ENCODE measurements around the gene FLRT2.

FLRT2 gene

DNA sequence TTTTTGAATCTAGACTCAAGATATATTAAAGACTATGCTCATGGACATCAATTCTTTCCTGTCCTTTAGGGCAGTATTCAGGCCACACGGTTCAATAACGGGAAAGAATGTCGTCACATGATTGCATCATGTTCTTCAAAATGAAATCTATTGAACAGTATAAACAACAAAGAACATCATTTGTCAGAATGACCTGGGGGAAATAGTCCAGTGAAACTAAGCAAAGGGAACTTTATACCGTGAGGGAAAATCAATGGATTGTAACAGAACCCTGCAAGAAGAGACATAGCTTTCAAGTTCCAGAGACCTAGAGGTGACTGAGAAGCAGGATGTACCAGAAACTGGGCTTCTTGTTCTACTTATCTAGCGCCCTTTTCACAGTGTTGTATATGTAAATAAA is 32.7 kb downstream of the FLRT2 start:
- Histone ChIP-seq H3K36me3 (ENCODE audit: control insufficient read depth, insufficient read depth, low read length) (no peaks in the 10 kb centered on the region), H3K9me3 (ENCODE audit: control insufficient read depth, low read length) (no peaks in the 10 kb centered on the region), H3K27ac (ENCODE audit: insufficient read depth, low read length, poor library complexity, severe bottlenecking) (no peak overlapping the region), H3K4me1 (ENCODE audit: control insufficient read depth, insufficient read depth, low read length, poor library complexity, severe bottlenecking) (no peaks in the 10 kb centered on the region), H3K27me3 (replicated peaks; ENCODE audit: control insufficient read depth, insufficient read depth, low read length, poor library complexity, severe bottlenecking) (no peaks in the 10 kb centered on the region), H3K4me3 (ENCODE audit: insufficient read depth, low read depth, low read length, poor library complexity, severe bottlenecking) (no peak overlapping the region)
- no peak for DNase-seq

DNA sequence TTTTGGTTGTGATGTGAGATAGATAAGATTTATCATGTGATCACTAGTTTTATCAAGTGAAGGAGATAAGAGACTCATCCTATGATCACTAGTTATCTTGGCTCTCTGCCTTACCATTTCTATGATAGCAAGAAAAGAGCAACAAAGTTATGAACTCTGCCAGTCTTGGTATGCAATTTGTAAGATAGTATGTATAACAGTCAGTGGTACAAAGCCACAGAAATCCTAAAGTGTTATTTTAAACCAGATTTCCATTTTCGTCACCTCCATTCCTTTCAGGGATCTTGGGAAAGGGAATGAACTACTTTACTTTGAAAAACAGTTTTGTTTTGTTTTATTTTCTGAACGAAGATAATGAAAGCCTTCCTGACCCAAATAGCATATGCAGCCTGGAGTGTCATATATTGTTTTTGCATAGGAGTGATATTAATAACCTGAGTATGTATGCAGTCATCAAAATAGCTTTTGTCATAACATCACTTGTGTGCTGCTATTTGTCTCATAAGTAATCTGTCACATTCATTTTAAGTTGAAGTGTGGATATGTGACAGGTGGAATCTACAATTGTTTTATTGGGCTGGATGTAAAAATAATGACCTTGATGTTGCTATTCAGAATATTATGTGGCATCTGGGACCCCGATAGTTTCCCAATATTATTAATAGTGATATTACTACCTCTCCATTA is 35.0 kb downstream of the FLRT2 start:
- no peaks in the 10 kb centered on the region for H3K9me3 ChIP-seq (ENCODE audit: control insufficient read depth, low read length)
- H3K27me3 ChIP-seq (replicated peaks; ENCODE audit: control insufficient read depth, insufficient read depth, low read length, poor library complexity, severe bottlenecking) = no peaks in the 10 kb centered on the region
- no peaks in the 10 kb centered on the region for H3K36me3 ChIP-seq (ENCODE audit: control insufficient read depth, insufficient read depth, low read length)
- no peaks in the 10 kb centered on the region for H3K4me1 ChIP-seq (ENCODE audit: control insufficient read depth, insufficient read depth, low read length, poor library complexity, severe bottlenecking)
- H3K27ac ChIP-seq (ENCODE audit: insufficient read depth, low read length, poor library complexity, severe bottlenecking) = no peak overlapping the region
- DNase-seq = no peak
- no peak overlapping the region for H3K4me3 ChIP-seq (ENCODE audit: insufficient read depth, low read depth, low read length, poor library complexity, severe bottlenecking)

DNA sequence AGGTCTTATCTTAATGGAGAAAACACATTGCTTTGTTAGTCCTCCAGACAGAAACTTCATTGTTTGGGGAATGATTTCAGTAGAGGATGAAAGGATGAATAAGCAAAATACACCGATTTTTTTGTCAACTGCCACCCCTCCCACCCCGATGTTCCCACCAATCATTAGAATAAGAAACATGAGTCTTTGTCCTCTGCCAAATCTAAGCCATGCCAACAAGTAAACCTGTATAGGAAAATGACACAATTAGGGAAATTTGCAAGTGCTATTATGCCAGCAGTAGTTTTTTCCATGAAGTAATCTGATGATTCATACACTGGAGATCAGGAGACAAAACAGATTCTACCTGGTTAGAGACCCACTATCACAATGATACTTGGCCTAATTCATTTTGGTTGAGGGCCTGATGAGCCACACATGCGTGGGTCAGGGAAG is 35.9 kb downstream of the FLRT2 start:
- H3K4me1 ChIP-seq (ENCODE audit: control insufficient read depth, insufficient read depth, low read length, poor library complexity, severe bottlenecking) = no peaks in the 10 kb centered on the region
- H3K36me3 ChIP-seq (ENCODE audit: control insufficient read depth, insufficient read depth, low read length) = no peaks in the 10 kb centered on the region
- no peak overlapping the region for H3K4me3 ChIP-seq (ENCODE audit: insufficient read depth, low read depth, low read length, poor library complexity, severe bottlenecking)
- H3K27me3 ChIP-seq (replicated peaks; ENCODE audit: control insufficient read depth, insufficient read depth, low read length, poor library complexity, severe bottlenecking) = no peaks in the 10 kb centered on the region
- no peak overlapping the region for H3K27ac ChIP-seq (ENCODE audit: insufficient read depth, low read length, poor library complexity, severe bottlenecking)
- H3K9me3 ChIP-seq (ENCODE audit: control insufficient read depth, low read length) = no peaks in the 10 kb centered on the region
- no peak for DNase-seq

DNA sequence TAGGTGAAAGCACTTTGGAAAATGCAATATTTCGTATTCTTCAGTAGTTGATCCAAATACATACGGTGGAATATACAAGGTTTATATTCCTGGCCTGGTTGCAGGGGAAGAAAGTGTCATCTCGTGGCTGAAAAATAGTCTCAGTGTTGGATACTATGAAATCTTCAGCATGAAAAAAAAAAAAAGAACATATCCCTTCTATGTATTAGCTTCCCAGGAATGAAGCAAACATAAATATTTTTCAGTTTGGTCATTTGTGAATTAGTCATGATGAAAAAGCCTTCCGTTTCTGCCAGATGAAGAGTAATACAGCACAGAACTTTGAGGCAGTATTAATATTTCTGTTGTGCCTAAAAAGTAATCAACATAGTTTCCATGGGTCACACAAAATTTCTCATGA is 36.7 kb downstream of the FLRT2 start:
- no peaks in the 10 kb centered on the region for H3K36me3 ChIP-seq (ENCODE audit: control insufficient read depth, insufficient read depth, low read length)
- no peak overlapping the region for H3K27ac ChIP-seq (ENCODE audit: insufficient read depth, low read length, poor library complexity, severe bottlenecking)
- H3K27me3 ChIP-seq (replicated peaks; ENCODE audit: control insufficient read depth, insufficient read depth, low read length, poor library complexity, severe bottlenecking) = no peaks in the 10 kb centered on the region
- H3K4me3 ChIP-seq (ENCODE audit: insufficient read depth, low read depth, low read length, poor library complexity, severe bottlenecking) = no peak overlapping the region
- DNase-seq = no peak
- no peaks in the 10 kb centered on the region for H3K9me3 ChIP-seq (ENCODE audit: control insufficient read depth, low read length)
- H3K4me1 ChIP-seq (ENCODE audit: control insufficient read depth, insufficient read depth, low read length, poor library complexity, severe bottlenecking) = no peaks in the 10 kb centered on the region

DNA sequence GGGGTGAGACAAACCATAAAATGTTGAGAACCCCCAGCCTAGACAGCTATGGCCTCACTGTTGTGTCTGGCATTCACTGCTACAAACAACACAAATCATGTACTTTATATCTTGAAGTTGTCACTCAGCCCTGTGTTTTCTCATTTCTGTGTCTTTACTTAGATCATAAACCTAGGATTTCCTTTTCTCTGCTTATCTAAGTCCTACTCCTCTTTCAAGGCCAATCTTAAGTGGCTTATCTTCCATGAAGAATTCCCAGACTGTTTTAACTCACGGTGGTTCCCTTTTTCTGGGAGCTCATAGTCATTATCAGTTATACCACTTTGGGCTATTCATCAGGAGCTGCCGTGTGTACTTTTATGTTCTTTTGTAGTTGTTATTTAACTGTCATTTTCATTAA is 42.1 kb downstream of the FLRT2 start:
- H3K9me3 ChIP-seq (ENCODE audit: control insufficient read depth, low read length) = no peaks in the 10 kb centered on the region
- no peaks in the 10 kb centered on the region for H3K36me3 ChIP-seq (ENCODE audit: control insufficient read depth, insufficient read depth, low read length)
- H3K27me3 ChIP-seq (replicated peaks; ENCODE audit: control insufficient read depth, insufficient read depth, low read length, poor library complexity, severe bottlenecking) = no peaks in the 10 kb centered on the region
- DNase-seq = no peak
- no peaks in the 10 kb centered on the region for H3K4me1 ChIP-seq (ENCODE audit: control insufficient read depth, insufficient read depth, low read length, poor library complexity, severe bottlenecking)
- no peak overlapping the region for H3K27ac ChIP-seq (ENCODE audit: insufficient read depth, low read length, poor library complexity, severe bottlenecking)
- H3K4me3 ChIP-seq (ENCODE audit: insufficient read depth, low read depth, low read length, poor library complexity, severe bottlenecking) = no peak overlapping the region

DNA sequence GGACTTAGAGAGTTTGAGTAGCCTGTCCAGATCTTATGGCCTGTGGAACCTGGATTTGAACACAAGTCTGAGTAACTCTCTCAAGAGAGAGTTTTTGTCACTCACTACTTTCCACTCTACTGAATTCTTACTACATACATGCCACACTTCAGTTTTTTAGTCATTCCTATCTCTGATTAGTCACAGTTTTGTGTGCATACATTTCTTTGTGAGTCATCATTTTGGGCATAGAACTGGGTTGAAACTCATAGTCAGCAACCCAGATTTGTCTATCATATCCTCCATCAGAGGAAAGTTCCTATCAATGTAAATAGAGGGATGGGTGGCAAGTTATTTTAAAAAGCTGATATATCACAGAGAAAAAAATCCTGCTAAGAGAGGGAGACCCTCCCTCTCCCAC is 42.9 kb downstream of the FLRT2 start:
- no peak for DNase-seq
- Histone ChIP-seq H3K27ac (ENCODE audit: insufficient read depth, low read length, poor library complexity, severe bottlenecking) (no peak overlapping the region), H3K27me3 (replicated peaks; ENCODE audit: control insufficient read depth, insufficient read depth, low read length, poor library complexity, severe bottlenecking) (no peaks in the 10 kb centered on the region), H3K36me3 (ENCODE audit: control insufficient read depth, insufficient read depth, low read length) (no peaks in the 10 kb centered on the region), H3K4me3 (ENCODE audit: insufficient read depth, low read depth, low read length, poor library complexity, severe bottlenecking) (no peak overlapping the region), H3K9me3 (ENCODE audit: control insufficient read depth, low read length) (no peaks in the 10 kb centered on the region), H3K4me1 (ENCODE audit: control insufficient read depth, insufficient read depth, low read length, poor library complexity, severe bottlenecking) (no peaks in the 10 kb centered on the region)

DNA sequence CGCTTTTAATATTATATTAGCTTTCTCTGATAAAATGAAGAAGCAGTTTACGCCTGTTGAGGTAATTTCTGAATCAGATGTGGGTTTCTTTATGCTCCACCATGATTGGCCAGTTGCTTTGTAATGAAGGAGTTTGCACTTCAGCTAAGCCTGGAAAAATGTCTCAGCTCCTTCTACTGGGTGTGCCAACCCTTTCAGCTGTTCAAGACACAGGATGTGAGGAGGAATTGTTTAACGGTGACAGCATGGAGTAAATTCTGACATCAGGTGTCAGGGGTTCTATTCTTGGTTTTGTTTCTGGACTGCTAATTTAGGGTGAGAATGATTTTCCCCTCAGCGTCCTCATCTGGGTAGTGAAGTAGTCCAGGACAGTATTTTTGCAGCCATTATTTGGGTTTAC is 43.5 kb downstream of the FLRT2 start:
- Histone ChIP-seq H3K27me3 (replicated peaks; ENCODE audit: control insufficient read depth, insufficient read depth, low read length, poor library complexity, severe bottlenecking) (no peaks in the 10 kb centered on the region), H3K27ac (ENCODE audit: insufficient read depth, low read length, poor library complexity, severe bottlenecking) (no peak overlapping the region), H3K9me3 (ENCODE audit: control insufficient read depth, low read length) (no peaks in the 10 kb centered on the region), H3K4me3 (ENCODE audit: insufficient read depth, low read depth, low read length, poor library complexity, severe bottlenecking) (no peak overlapping the region), H3K36me3 (ENCODE audit: control insufficient read depth, insufficient read depth, low read length) (no peaks in the 10 kb centered on the region), H3K4me1 (ENCODE audit: control insufficient read depth, insufficient read depth, low read length, poor library complexity, severe bottlenecking) (no peaks in the 10 kb centered on the region)
- no peak for DNase-seq

DNA sequence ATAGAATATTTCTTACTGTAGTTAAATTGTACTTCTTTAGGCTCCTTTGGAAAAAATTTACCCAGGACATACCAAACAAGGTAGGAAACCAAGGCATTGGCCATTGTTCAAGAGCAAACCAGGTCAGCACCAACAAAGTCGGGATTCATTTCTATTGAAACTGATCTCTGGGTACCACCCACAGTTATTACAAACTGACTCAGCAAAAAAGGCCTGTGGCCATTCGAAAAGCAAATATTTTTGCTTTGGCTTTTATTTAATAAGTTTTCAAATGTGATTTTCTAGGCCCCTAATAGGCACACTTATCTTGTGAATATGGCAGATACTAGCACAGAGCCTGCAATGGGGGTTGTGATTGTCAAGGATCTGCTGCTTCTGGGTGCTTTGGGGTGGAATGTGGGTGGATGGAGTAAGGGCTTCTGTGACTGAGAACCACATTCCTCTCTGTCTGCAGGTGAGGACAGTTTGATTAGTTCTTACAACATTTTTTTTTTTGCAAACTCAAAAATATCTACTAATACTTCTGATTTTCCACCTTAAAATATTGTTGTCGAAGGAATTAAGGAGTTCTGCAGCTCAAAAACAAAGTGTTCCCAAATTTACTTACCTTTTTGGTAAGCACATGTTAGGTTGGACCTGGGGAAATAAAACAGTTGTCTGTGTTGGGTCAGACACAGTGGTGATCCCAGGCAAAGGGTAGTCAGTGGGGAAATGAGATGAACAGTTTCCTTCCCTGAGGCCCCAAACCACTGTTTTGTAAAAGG is 45.1 kb downstream of the FLRT2 start:
- no peaks in the 10 kb centered on the region for H3K4me1 ChIP-seq (ENCODE audit: control insufficient read depth, insufficient read depth, low read length, poor library complexity, severe bottlenecking)
- no peak overlapping the region for H3K4me3 ChIP-seq (ENCODE audit: insufficient read depth, low read depth, low read length, poor library complexity, severe bottlenecking)
- no peaks in the 10 kb centered on the region for H3K9me3 ChIP-seq (ENCODE audit: control insufficient read depth, low read length)
- DNase-seq = no peak
- no peaks in the 10 kb centered on the region for H3K27me3 ChIP-seq (replicated peaks; ENCODE audit: control insufficient read depth, insufficient read depth, low read length, poor library complexity, severe bottlenecking)
- no peak overlapping the region for H3K27ac ChIP-seq (ENCODE audit: insufficient read depth, low read length, poor library complexity, severe bottlenecking)
- H3K36me3 ChIP-seq (ENCODE audit: control insufficient read depth, insufficient read depth, low read length) = no peaks in the 10 kb centered on the region

DNA sequence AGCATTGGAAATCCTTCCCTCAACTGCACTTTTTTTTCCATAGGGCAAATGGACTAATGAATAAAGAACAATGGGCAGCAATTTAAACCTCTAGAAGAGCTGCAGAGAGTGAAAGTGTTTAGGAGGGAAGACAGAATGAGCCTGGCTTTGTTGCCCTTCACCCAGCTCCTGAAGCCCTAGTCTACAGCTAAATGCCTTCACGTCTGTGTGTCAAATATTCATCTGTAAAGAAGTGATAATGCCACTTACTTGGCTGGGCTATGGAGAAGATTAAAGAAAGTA is 45.6 kb downstream of the FLRT2 start:
- no peak for DNase-seq
- Histone ChIP-seq H3K4me3 (ENCODE audit: insufficient read depth, low read depth, low read length, poor library complexity, severe bottlenecking) (no peak overlapping the region), H3K36me3 (ENCODE audit: control insufficient read depth, insufficient read depth, low read length) (no peaks in the 10 kb centered on the region), H3K9me3 (ENCODE audit: control insufficient read depth, low read length) (no peaks in the 10 kb centered on the region), H3K27ac (ENCODE audit: insufficient read depth, low read length, poor library complexity, severe bottlenecking) (no peak overlapping the region), H3K4me1 (ENCODE audit: control insufficient read depth, insufficient read depth, low read length, poor library complexity, severe bottlenecking) (no peaks in the 10 kb centered on the region), H3K27me3 (replicated peaks; ENCODE audit: control insufficient read depth, insufficient read depth, low read length, poor library complexity, severe bottlenecking) (no peaks in the 10 kb centered on the region)

DNA sequence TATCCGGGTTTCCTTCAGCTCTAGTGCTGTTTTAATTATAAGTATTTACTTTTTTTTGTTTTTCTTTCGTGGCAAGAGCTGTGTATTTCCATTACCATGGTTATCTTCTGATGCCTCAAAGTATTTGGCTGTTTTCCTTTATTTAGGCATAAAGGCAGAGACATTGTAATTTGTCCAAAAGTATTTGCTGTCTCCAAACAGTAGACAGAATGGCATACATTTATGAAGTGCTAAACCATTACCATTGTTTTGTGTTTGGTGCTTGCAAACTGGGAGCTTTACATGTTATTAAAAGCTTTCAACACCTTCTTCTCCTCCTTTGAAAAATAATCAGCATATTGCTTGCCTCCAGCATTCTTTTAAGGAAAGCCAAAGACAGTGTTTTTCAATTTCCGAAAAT is 46.3 kb downstream of the FLRT2 start:
- H3K27ac ChIP-seq (ENCODE audit: insufficient read depth, low read length, poor library complexity, severe bottlenecking) = no peak overlapping the region
- no peaks in the 10 kb centered on the region for H3K4me1 ChIP-seq (ENCODE audit: control insufficient read depth, insufficient read depth, low read length, poor library complexity, severe bottlenecking)
- H3K27me3 ChIP-seq (replicated peaks; ENCODE audit: control insufficient read depth, insufficient read depth, low read length, poor library complexity, severe bottlenecking) = no peaks in the 10 kb centered on the region
- no peaks in the 10 kb centered on the region for H3K9me3 ChIP-seq (ENCODE audit: control insufficient read depth, low read length)
- H3K4me3 ChIP-seq (ENCODE audit: insufficient read depth, low read depth, low read length, poor library complexity, severe bottlenecking) = no peak overlapping the region
- H3K36me3 ChIP-seq (ENCODE audit: control insufficient read depth, insufficient read depth, low read length) = no peaks in the 10 kb centered on the region
- no peak for DNase-seq
